Stimulated activated CD8-positive, alpha-beta memory T cell treated with anti-CD3 and anti-CD28 coated beads, Interleukin-12 subunit alpha, Interleukin-12 subunit beta, amount 100 ng/mL, for 24 hours (primary cell): Measurements from ENCODE around the gene ABCA7.

Experiments used
- DNase-seq: peaks from one replicate; pipeline ENCODE4 v3.0.0-alpha.2; 2020; ENCODE audit errors: extremely low read depth

Gene ABCA7

GRCh38 chr19:1088416-1089010 is 48.6 kb downstream of the ABCA7 start:
- DNase-seq: no peak

- DNase-seq: no peak
These were observed 49.3 kb downstream of the ABCA7 start for GRCh38 chr19:1089126-1089771.

GRCh38 chr19:1089891-1090290 is 50.0 kb downstream of the ABCA7 start:
- no peak for DNase-seq

GRCh38 chr19:1090731-1091543 is 51.0 kb downstream of the ABCA7 start:
- no peak for DNase-seq

GRCh38 chr19:1091544-1092175 is 51.8 kb downstream of the ABCA7 start:
- DNase-seq: no peak

GRCh38 chr19:1093330-1093729 is 53.4 kb downstream of the ABCA7 start:
- DNase-seq: no peak

- DNase-seq: no peak
These were observed 54.1 kb downstream of the ABCA7 start for GRCh38 chr19:1093811-1094553.

- DNase-seq: no peak
These were observed 54.7 kb downstream of the ABCA7 start for GRCh38 chr19:1094655-1094977.

GRCh38 chr19:1094978-1095701 is 55.2 kb downstream of the ABCA7 start, which contains the start of gene POLR2E:
TSS of gene POLR2E (minus strand) at chr19:1095375. CDS start at chr19:1095315, 60 bp downstream.
- peak; percentile 95 for DNase-seq

- DNase-seq: no peak
These were observed 57.9 kb downstream of the ABCA7 start for GRCh38 chr19:1097810-1098176.

- DNase-seq: no peak
These were observed 58.5 kb downstream of the ABCA7 start for GRCh38 chr19:1098177-1099051.

- no peak for DNase-seq
These were observed 61.4 kb downstream of the ABCA7 start for GRCh38 chr19:1101337-1101698.

- no peak for DNase-seq
These were observed 62.7 kb downstream of the ABCA7 start for GRCh38 chr19:1102407-1103131.

GRCh38 chr19:1103132-1103707 is 63.3 kb downstream of the ABCA7 start:
- DNase-seq: no peak

GRCh38 chr19:1103708-1104310 is 63.9 kb downstream of the ABCA7 start, which contains the start of gene GPX4:
TSS of gene GPX4 (plus strand) at chr19:1103994. CDS start at chr19:1104044, 50 bp downstream.
- DNase-seq: peak; percentile 96

- DNase-seq: no peak
These were observed 64.6 kb downstream of the ABCA7 start for GRCh38 chr19:1104311-1105007.

- no peak for DNase-seq
These were observed 65.3 kb downstream of the ABCA7 start for GRCh38 chr19:1105008-1105872.
